ENCODE results near the gene ST6GALNAC2.
"Not testable (repeated sequence)": the region's sequence is repeated elsewhere in the genome, so short reads cannot be mapped to it uniquely, and the experiment has no call there.

The ST6GALNAC2 gene

GRCh38 chr17:76525513-76525833 is 60.2 kb downstream of the ST6GALNAC2 start:
- not testable (repeated sequence) for DNase-seq

- no peak for DNase-seq
These were observed 60.8 kb downstream of the ST6GALNAC2 start for GRCh38 chr17:76524598-76525512.

- DNase-seq = peak; percentile 46
These were observed 62.3 kb downstream of the ST6GALNAC2 start for GRCh38 chr17:76523084-76524037.

DNA sequence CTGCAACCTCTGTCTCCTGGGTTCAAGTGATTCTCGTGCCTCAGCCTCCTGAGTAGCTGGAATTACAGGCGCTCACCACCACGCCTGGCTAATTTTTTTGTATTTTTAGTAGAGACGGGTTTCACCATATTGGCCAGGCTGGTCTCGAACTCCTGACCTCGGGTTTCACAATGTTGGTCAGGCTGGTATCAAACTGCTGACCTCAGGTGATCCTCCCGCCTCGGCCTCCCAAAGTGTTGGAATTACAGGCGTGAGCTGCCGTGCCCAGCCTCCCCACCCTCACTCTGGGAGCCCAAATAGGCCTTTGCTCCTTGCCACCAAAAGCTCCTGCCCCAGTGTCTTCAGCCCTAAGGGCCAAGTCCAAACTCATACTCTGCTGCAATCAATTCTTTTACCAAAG is 64.0 kb downstream of the ST6GALNAC2 start:
- not testable (repeated sequence) for DNase-seq

GRCh38 chr17:76521262-76521661 is 64.4 kb downstream of the ST6GALNAC2 start:
- no peak for DNase-seq

GRCh38 chr17:76519048-76519966 is 66.4 kb downstream of the ST6GALNAC2 start:
- DNase-seq = no peak

GRCh38 chr17:76517638-76518038 is 68.0 kb downstream of the ST6GALNAC2 start:
- DNase-seq = no peak
